Suprapubic skin (tissue), 4 donors: ENCODE data around the gene GRP.

Source experiments
- CTCF ChIP-seq, 2 donors: fragments of 200-600 bp in 1 of 2; fragments of 450-650 bp in 1 of 2; sonication (generic) in 1 of 2; IDR thresholded peaks; one replicate each; pipeline ENCODE4 v1.5.1; 2016 to 2019; ENCODE audit warnings: antibody characterized with exemption in 2 of 2, mild to moderate bottlenecking in 1 of 2, moderate library complexity in 1 of 2
- EP300 ChIP-seq: sonication (generic); formaldehyde crosslinking; IDR thresholded peaks from one replicate; pipeline ENCODE4 v1.6.1; 2017; ENCODE audit warnings: antibody characterized with exemption
- POLR2A ChIP-seq, 2 donors: fragments of 450-650 bp; IDR thresholded peaks; one replicate each; pipeline ENCODE4 v1.6.1; 2017; ENCODE audit warnings: antibody characterized with exemption in 2 of 2, mild to moderate bottlenecking in 2 of 2, moderate library complexity in 2 of 2
- POLR2AphosphoS5 ChIP-seq, 3 donors: sonication (generic); formaldehyde crosslinking; IDR thresholded peaks; one replicate each; pipeline ENCODE4 v1.6.1; 2017; ENCODE audit warnings: antibody characterized with exemption in 3 of 3

DNA sequence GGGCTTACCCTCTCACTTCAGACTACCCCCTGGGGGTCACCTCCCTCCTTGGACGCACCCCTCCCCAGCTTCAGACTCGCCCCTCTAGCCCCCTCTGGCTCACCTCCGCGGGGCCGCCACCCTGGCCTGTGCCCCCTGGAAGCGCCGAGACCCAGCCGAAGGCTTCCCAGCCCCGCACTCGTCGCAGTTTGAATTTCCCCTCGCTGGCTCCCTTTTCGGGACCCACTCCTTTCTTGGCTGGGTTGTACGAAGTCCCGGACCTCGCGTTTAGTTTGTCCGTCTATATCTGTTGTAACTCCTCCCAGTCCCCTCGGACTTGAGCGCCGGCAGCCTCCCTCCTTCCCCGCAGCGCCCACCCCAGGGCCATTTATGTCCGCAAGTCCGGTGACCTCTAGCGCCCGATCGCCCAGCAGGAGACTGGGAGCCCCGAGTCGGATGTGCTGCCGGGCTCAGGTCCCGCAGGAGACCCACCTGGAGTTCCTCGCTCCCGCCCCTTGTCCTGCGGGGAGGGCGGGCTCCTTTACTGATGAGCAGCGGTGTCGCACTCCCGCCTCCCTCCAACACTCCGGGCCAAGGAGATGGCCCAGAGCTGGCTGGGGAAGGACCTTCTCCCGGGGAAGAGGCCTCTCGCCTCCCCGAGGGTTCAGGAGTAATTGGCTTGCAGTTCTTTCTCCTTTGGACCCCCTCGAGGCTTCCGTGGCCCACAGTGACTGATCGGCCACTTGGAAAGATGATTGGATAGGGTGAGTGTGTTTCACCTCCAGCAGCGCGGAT is 54.0 kb downstream of the GRP start:
- TF ChIP-seq CTCF (IDR thresholded peaks at IDR 0.05) (no peak), EP300 (no peak), POLR2A (IDR thresholded peaks at IDR 0.05) (no peak), POLR2AphosphoS5 (IDR thresholded peaks at IDR 0.05) (no peak)
